Lower lobe of right lung (tissue), 2 donors: Measurements from ENCODE around the gene USP22. TPM values are rescaled to one million over a fixed set of nuclear protein-coding genes. Genes with fewer than 3 reads are reported as not detected.

Experiments
- ATAC-seq, 2 donors: fragments of 200-7000 bp; cut with Tn5 transposase; one replicate each; pipeline ENCODE4 v1.9.1; 2020 to 2022; ENCODE audit warnings: mild to moderate bottlenecking in 2 of 2, moderate library complexity in 2 of 2
- DNase-seq: peaks from one replicate; pipeline ENCODE4 v3.0.0-alpha.2; 2020
- H3K27ac ChIP-seq: fragments of 200-600 bp; one replicate; pipeline ENCODE4 v1.8.0; 2022
- H3K27me3 ChIP-seq: fragments of 200-600 bp; one replicate; pipeline ENCODE4 v1.8.0; 2022; ENCODE audit warnings: low read depth
- H3K36me3 ChIP-seq: fragments of 200-600 bp; one replicate; pipeline ENCODE4 v1.8.0; 2022; ENCODE audit warnings: mild to moderate bottlenecking
- H3K4me1 ChIP-seq: fragments of 200-600 bp; one replicate; pipeline ENCODE4 v1.8.0; 2022
- H3K4me3 ChIP-seq: fragments of 200-600 bp; one replicate; pipeline ENCODE4 v1.8.0; 2022; ENCODE audit warnings: mild to moderate bottlenecking
- H3K9me3 ChIP-seq: fragments of 200-600 bp; one replicate; pipeline ENCODE4 v1.8.0; 2022
- intact Hi-C: fragments of 100-400 bp; cut with DNase I; formaldehyde crosslinking; loops from one replicate; pipeline ENCODE4 v1.11.0; 2022
- total RNA-seq: library from RNA; stranded (reverse); fragmentation: NEBNext Ultra II Directional; extraction: Animal tissue kit (Norgen Biotek cat#: 25700); gene quantifications from one replicate; pipeline ENCODE4 v1.2.1, GENCODE V29; 2021
- TF ChIP-seq, protein P1 (sequence below): fragments of 200-600 bp; IDR thresholded peaks from one replicate; pipeline ENCODE4 v1.8.0; 2022; ENCODE audit warnings: antibody characterized with exemption, mild to moderate bottlenecking
- donor health status: DM: no; HTN: yes; CAD: no; lungs with severe emphysema.

The USP22 gene
- total RNA-seq, 1 donor from 2014 or later = 154 TPM

DNA sequence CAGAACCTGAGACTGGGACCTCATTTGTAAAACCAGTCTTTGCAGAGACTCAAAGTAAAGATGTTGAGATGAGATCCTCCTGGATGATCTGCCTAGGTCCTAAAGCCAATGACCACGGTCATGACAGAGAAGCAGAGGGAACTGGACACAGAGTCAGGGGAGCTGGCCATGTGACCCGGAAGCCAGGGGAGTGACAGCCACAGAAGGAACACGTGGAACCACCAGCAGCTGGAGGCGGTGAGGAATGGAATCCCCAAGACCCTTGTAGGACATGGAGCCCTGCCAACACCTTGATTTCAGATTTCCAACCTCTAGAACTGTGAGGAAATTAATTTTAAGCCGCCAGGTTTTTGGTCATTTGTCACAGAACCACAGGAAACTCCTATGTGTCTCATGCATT, 37.0 kb downstream of the USP22 start:
- ATAC-seq = no peak

DNA sequence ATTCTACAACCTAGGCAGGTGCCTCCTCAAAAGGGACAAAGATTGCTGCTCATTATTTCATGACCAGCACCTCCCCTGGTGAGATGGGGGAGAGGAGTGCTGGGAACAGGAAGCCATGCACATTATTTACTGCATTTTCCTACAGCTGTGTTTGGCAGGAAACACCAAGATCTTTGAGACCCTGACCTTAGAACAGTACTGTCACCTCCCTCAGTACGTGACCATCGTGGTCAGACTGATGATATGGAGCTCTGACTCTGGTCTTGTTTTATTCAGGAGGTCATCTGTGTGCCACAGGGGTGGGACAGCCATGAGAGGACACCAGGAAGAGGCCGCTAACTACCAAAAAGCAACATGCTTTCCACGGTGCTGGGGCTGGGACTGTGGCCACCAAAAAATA, 37.4 kb downstream of the USP22 start:
- peaks cover 100% of the 10 kb centered on the region for H3K36me3 ChIP-seq
- TF ChIP-seq, protein P1, sequence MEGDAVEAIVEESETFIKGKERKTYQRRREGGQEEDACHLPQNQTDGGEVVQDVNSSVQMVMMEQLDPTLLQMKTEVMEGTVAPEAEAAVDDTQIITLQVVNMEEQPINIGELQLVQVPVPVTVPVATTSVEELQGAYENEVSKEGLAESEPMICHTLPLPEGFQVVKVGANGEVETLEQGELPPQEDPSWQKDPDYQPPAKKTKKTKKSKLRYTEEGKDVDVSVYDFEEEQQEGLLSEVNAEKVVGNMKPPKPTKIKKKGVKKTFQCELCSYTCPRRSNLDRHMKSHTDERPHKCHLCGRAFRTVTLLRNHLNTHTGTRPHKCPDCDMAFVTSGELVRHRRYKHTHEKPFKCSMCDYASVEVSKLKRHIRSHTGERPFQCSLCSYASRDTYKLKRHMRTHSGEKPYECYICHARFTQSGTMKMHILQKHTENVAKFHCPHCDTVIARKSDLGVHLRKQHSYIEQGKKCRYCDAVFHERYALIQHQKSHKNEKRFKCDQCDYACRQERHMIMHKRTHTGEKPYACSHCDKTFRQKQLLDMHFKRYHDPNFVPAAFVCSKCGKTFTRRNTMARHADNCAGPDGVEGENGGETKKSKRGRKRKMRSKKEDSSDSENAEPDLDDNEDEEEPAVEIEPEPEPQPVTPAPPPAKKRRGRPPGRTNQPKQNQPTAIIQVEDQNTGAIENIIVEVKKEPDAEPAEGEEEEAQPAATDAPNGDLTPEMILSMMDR = no peak

More for the DNA sequence above, 37.0 kb downstream of the USP22 start:
- Histone ChIP-seq H3K4me1 (peaks cover 26% of the 10 kb centered on the region), H3K4me3 (no peak overlapping the region), H3K36me3 (peaks cover 100% of the 10 kb centered on the region), H3K27me3 (no peaks in the 10 kb centered on the region), H3K9me3 (no peaks in the 10 kb centered on the region), H3K27ac (no peak overlapping the region)
- intact Hi-C loops = no loop called here
- TF ChIP-seq, protein P1 = no peak
- DNase-seq = no peak

DNA sequence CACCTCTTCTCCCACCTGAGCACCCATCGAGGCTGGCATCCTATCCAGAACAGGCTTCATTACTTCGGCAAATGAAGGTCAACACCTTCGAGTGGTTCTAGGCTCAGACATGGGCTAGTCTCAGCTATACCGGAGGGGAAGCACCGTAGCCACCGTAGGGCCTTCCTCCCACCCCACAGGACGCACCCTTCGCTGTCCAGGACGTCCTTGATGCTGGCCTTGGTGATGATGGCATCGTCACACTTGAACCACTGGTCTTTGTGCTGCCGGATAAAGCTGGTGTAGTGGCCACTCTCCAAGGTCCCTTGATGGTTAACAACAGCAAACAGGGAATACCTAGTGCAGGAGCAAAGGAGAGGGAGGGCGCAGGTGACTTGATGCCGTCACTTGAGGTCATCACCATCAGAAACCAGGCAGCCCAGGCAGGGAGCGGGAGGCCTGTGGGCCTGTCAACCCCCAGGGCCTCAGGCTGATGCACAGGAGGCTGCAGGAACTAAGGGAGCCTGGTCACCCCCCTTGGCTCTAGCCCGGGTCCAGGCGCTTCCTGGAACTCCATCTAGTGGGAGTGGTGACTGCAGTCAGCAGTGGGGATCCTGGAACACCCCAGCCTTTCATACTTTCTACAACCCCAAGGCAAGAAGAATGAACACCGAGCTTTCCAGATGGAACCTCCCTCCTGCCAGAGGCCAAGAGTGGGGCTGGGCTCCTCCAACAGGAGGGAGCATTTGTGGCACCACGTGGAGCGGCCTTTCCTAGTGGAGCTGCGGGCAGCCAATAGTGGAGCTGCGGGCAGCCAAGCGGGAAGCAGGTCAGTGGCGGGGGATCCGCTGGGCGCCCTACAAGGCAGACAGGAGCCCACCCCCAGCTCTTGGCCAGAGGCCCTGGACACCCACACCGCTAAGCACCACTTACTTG, 38.5 kb downstream of the USP22 start:
- no peaks in the 10 kb centered on the region for H3K9me3 ChIP-seq
- peaks cover 100% of the 10 kb centered on the region for H3K36me3 ChIP-seq
- H3K27ac ChIP-seq = no peak overlapping the region
- TF ChIP-seq, protein P1 = no peak
- peaks cover 33% of the 10 kb centered on the region for H3K4me1 ChIP-seq
- intact Hi-C loops = no loop called here
- no peak overlapping the region for H3K4me3 ChIP-seq
- ATAC-seq (no peak), DNase-seq (no peak)
- H3K27me3 ChIP-seq = no peaks in the 10 kb centered on the region

More for the DNA sequence above, 37.4 kb downstream of the USP22 start:
- Histone ChIP-seq H3K27ac (no peak overlapping the region), H3K9me3 (no peaks in the 10 kb centered on the region), H3K27me3 (no peaks in the 10 kb centered on the region), H3K4me1 (peaks cover 26% of the 10 kb centered on the region), H3K4me3 (no peak overlapping the region)
- DNase-seq (no peak), ATAC-seq (no peak)
- intact Hi-C loops = no loop called here

DNA sequence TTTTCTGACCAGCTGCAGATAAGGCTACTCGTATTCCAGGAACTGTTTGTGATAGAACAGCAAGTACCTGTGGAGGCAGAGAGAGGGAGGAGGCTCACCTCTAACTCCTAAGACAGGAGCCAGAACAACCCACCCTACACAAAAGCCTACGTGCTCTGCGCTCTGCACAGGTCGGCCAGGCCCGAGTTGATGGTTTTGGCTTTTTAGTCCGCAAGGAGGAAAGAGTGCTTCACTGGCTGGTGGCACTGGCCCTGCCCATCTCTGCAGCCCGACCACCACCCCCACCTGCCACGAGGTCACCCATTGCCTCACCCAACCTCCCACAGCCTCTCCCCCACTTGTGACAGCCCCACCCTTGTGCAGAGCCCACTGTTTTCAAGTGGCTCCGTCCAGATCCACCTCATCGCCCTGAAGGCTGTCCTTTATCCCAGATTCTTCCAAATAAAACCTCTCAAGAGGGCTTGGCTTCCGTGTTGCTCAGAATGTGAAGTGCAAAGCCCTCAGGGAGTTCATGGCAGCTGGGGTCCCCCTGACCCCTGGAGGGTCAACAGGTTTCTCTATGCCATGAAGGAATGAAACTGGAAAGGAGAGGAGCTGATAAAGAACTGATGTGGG, 39.7 kb downstream of the USP22 start:
- H3K27ac ChIP-seq = no peak overlapping the region
- ATAC-seq = no peak
- H3K4me3 ChIP-seq = no peak overlapping the region
- peaks cover 45% of the 10 kb centered on the region for H3K4me1 ChIP-seq
- DNase-seq = no peak
- no peaks in the 10 kb centered on the region for H3K9me3 ChIP-seq
- intact Hi-C loops = no loop called here
- TF ChIP-seq, protein P1 = no peak
- peaks cover 96% of the 10 kb centered on the region for H3K36me3 ChIP-seq
- H3K27me3 ChIP-seq = no peaks in the 10 kb centered on the region

DNA sequence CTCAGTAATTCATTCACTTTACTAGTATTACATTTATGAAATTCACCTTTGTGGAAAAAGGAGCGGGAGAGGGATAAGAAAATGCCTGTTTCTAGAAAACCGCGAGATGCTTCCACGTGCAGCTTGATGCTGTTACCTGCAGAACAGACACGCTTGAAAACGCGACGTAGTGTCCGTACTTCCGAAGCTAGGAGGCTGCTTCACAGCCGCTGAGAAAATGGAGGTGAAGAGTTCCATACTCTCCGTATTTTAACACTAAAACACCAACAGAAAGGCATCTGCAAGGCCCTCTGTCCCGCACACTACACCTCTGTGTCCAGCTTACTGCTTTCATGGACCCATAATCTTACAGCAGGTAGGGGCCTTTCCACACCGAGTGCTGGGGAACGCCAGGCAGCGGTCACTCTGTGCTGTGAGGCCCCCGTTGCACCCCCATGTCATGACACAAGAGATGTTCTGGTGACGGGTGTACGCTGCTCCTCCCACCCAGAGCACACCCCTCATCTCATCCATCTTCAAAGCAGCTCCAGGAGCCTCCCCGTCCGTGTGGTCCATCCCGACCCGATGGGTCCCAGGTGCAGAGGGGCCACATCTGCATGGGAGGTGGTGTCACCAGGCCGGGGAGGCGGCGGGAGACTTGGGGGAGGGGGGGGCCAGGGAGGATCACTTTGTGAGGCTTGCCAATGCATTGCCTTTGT, 40.4 kb downstream of the USP22 start:
- Histone ChIP-seq H3K27ac (no peak overlapping the region), H3K27me3 (no peaks in the 10 kb centered on the region), H3K4me1 (peaks cover 49% of the 10 kb centered on the region), H3K4me3 (no peak overlapping the region), H3K9me3 (no peaks in the 10 kb centered on the region), H3K36me3 (peaks cover 89% of the 10 kb centered on the region)
- intact Hi-C loops = no loop called here
- DNase-seq (no peak), ATAC-seq (no peak)
- TF ChIP-seq, protein P1 = no peak
